22Rv1 (cell line): ENCODE results near the gene DHRS1.

Experiments
- ZFX ChIP-seq: fragments of 450-650 bp; IDR thresholded peaks from 2 replicates; pipeline ENCODE4 v1.6.1; 2017; ENCODE audit warnings: antibody characterized with exemption, borderline replicate concordance
- TF ChIP-seq, protein P1 (sequence below): fragments of 450-650 bp; IDR thresholded peaks from 2 replicates; pipeline ENCODE4 v1.5.1; 2017; ENCODE audit warnings: mild to moderate bottlenecking

DNA sequence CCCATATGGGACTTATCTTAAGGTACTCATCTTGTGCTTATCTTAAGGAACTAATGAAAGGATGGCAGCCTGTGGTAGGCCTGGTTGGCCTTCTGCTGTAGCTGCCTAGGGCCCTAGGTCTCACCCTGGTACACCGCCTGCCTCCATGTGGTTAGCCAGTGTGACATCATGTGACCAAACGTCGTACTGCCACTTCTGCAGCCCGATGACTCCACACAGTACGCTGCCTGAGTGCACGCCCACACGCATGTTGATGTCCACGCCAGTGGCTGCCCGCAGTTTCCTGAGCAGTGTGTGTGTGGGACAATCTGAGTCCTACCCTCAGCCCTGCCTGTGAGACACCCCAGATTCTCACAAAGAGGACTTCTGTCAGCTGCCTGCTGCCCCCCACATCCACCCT is 30.2 kb upstream of the DHRS1 start:
- TF ChIP-seq, protein P1, sequence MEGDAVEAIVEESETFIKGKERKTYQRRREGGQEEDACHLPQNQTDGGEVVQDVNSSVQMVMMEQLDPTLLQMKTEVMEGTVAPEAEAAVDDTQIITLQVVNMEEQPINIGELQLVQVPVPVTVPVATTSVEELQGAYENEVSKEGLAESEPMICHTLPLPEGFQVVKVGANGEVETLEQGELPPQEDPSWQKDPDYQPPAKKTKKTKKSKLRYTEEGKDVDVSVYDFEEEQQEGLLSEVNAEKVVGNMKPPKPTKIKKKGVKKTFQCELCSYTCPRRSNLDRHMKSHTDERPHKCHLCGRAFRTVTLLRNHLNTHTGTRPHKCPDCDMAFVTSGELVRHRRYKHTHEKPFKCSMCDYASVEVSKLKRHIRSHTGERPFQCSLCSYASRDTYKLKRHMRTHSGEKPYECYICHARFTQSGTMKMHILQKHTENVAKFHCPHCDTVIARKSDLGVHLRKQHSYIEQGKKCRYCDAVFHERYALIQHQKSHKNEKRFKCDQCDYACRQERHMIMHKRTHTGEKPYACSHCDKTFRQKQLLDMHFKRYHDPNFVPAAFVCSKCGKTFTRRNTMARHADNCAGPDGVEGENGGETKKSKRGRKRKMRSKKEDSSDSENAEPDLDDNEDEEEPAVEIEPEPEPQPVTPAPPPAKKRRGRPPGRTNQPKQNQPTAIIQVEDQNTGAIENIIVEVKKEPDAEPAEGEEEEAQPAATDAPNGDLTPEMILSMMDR = no peak
- no peak for TF ChIP-seq ZFX
